OCI-LY7 (cell line): ENCODE measurements around the gene ANP32A.

ENCODE experiments used
- CTCF ChIP-seq: fragments of 200-600 bp; sonication (generic); conservative IDR thresholded peaks from 2 replicates; pipeline ENCODE4 v1.5.1; 2014; ENCODE audit warnings: mild to moderate bottlenecking, antibody characterized with exemption, low read length, moderate library complexity, mixed read lengths
- EZH2phosphoT487 ChIP-seq: fragments of 200-600 bp; sonication (generic); IDR thresholded peaks from 2 replicates; pipeline ENCODE4 v1.6.1; 2018; ENCODE audit warnings: low read depth, borderline replicate concordance, mild to moderate bottlenecking, mixed run types, antibody characterized with exemption, low read length, moderate library complexity, mixed read lengths

- TF ChIP-seq CTCF (no peak), EZH2phosphoT487 (no peak)
These were observed 56.6 kb downstream of the ANP32A start for GRCh38 chr15:68764090-68764489.
